Measurements from ENCODE around the gene COPG1. TPM values are rescaled to one million over a fixed set of nuclear protein-coding genes. Genes with fewer than 3 reads are reported as not detected.

COPG1 gene
- total and polyA plus RNA-seq, 2 donors (not counting 3 experiments of a cell fraction or from before 2014, with no cell fraction given), result 112 to 202 TPM

DNA sequence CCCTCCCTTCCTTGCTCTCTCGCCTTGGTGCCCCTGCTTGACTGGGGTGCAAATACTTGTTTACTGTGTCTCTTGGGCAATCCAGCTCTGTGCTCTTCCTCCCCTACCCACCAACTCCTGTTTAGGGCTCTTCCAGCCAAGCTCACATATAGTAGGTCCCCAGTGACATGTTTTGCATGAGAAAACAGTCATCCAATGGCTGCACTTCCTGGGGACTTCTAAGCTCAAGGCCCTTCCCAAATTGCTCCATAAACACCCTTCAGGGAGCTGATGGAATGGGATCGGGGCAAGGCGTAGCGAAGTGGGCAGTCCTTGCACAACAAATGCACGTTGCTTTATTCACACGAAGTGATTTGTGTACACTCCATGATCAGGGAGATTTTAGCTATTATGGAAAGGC lies 9.4 kb upstream of the COPG1 start:
- Histone ChIP-seq H3K4me2 (ENCODE audit: insufficient read depth, low read length) (no peak overlapping the region), H3K79me2 (ENCODE audit: control insufficient read depth, insufficient read depth, low read length) (no peaks in the 10 kb centered on the region), H2AFZ (ENCODE audit: low read depth, low read length) (no peak overlapping the region), H4K20me1 (replicated peaks; ENCODE audit: control insufficient read depth, extremely low read depth, insufficient read depth, low read length) (no peaks in the 10 kb centered on the region), H3K9me1 (replicated peaks; ENCODE audit: control insufficient read depth, extremely low read depth, insufficient read depth, low read length) (no peaks in the 10 kb centered on the region), H3K9me3 (replicated peaks; ENCODE audit: control insufficient read depth, insufficient read depth, low read length) (no peaks in the 10 kb centered on the region), H3K4me1 (ENCODE audit: control insufficient read depth, extremely low read depth, insufficient read depth, low read length) (no peaks in the 10 kb centered on the region), H3K9ac (replicated peaks; ENCODE audit: extremely low read depth, insufficient read depth, low read length) (no peak overlapping the region), H3K36me3 (ENCODE audit: control insufficient read depth in 2 of 2, extremely low read depth in 1 of 2, insufficient read depth in 2 of 2, low read length in 2 of 2) (no peaks in the 10 kb centered on the region), H3K4me3 (replicated peaks in 1 of 3; ENCODE audit: insufficient read depth in 1 of 3, low read depth in 1 of 3, low read length in 3 of 3) (no peak overlapping the region), H3K27me3 (ENCODE audit: control insufficient read depth in 2 of 2, insufficient read depth in 2 of 2, low read length in 2 of 2) (no peaks in the 10 kb centered on the region), H3K27ac (ENCODE audit: insufficient read depth, low read depth, low read length) (no peak overlapping the region)
- DNase-seq (ENCODE audit: low read depth, low spot score) (no peak), FAIRE-seq (no peak)
- dilution Hi-C loops (cut with MboI; ENCODE audit: extremely low pct_ligation_motif_present, low sequenced_read_pairs), result no loop called here
- ChIA-PET CTCF (interaction anchor here (0.7 to 2.0 kb wide), 5 partner anchors 15 to 270 kb away, joined by 3 to 8 read pairs (median 4); no protein-coding TSS in a partner anchor), POLR2A (no interaction called here)
- intact Hi-C loops (cut with micrococcal nuclease), result no loop called here
- TF ChIP-seq JUN (IDR thresholded peaks at IDR 0.05; ENCODE audit: borderline replicate concordance, insufficient read depth, insufficient read length, low read depth) (no peak), EZH2 (IDR thresholded peaks at IDR 0.05; ENCODE audit: borderline replicate concordance, low read depth, low read length, severe bottlenecking) (no peak), MYC (IDR thresholded peaks at IDR 0.05; ENCODE audit: low read depth, low read length) (no peak), GATA2 (IDR thresholded peaks at IDR 0.05; ENCODE audit: insufficient read depth, insufficient read length, low read depth, low read length) (no peak), POLR2A (IDR thresholded peaks at IDR 0.05; ENCODE audit: low read depth, low read length) (no peak), POLR2AphosphoS5 (IDR thresholded peaks at IDR 0.05; ENCODE audit: insufficient read depth, low read depth, low read length) (no peak), FOS (IDR thresholded peaks at IDR 0.05; ENCODE audit: borderline replicate concordance, insufficient read depth, low read length) (no peak)
- TF ChIP-seq, protein P1, sequence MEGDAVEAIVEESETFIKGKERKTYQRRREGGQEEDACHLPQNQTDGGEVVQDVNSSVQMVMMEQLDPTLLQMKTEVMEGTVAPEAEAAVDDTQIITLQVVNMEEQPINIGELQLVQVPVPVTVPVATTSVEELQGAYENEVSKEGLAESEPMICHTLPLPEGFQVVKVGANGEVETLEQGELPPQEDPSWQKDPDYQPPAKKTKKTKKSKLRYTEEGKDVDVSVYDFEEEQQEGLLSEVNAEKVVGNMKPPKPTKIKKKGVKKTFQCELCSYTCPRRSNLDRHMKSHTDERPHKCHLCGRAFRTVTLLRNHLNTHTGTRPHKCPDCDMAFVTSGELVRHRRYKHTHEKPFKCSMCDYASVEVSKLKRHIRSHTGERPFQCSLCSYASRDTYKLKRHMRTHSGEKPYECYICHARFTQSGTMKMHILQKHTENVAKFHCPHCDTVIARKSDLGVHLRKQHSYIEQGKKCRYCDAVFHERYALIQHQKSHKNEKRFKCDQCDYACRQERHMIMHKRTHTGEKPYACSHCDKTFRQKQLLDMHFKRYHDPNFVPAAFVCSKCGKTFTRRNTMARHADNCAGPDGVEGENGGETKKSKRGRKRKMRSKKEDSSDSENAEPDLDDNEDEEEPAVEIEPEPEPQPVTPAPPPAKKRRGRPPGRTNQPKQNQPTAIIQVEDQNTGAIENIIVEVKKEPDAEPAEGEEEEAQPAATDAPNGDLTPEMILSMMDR (IDR thresholded peaks at IDR 0.05; ENCODE audit: extremely low read depth in 1 of 2, insufficient read depth in 1 of 2, low read depth in 1 of 2, low read length in 2 of 2), result no peak
- TF ChIP-seq, protein P2, sequence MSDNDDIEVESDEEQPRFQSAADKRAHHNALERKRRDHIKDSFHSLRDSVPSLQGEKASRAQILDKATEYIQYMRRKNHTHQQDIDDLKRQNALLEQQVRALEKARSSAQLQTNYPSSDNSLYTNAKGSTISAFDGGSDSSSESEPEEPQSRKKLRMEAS (IDR thresholded peaks at IDR 0.05; ENCODE audit: insufficient read depth, insufficient read length), result no peak
- no TSS peak for BruUV-seq (replicated peaks)
